ENCODE results near the gene MAP9.

- TF ChIP-seq CTCF (IDR thresholded peaks at IDR 0.05) (no peak), POLR2A (IDR thresholded peaks at IDR 0.05) (no peak)
These were observed 42.5 kb upstream of the MAP9 start for GRCh38 chr4:155419266-155419665.
